HG03039 (cell line): ENCODE data around the gene TACC3.
"Not testable (repeated sequence)": the region's sequence is repeated elsewhere in the genome, so short reads cannot be mapped to it uniquely, and the experiment has no call there.

Experiments used
- ATAC-seq: cut with Tn5 transposase; IDR thresholded peaks from one replicate; pipeline ENCODE4 v1.9.1; 2021; ENCODE audit warnings: mild to moderate bottlenecking, moderate library complexity; ENCODE audit not compliant: unreplicated experiment

TACC3 gene

GRCh38 chr4:1701671-1702070 lies 19.6 kb upstream of the TACC3 start:
- ATAC-seq, result not testable (repeated sequence)

GRCh38 chr4:1703867-1704266 lies 17.5 kb upstream of the TACC3 start:
- no peak for ATAC-seq

- ATAC-seq, result no peak
These were observed 15.6 kb upstream of the TACC3 start for GRCh38 chr4:1705732-1706131.

- no peak for ATAC-seq
These were observed 15.0 kb upstream of the TACC3 start for GRCh38 chr4:1706358-1706757.

- no peak for ATAC-seq
These were observed 12.7 kb upstream of the TACC3 start for GRCh38 chr4:1708581-1708980.

- ATAC-seq, result no peak
These were observed 10.2 kb upstream of the TACC3 start for GRCh38 chr4:1711055-1711570.

GRCh38 chr4:1711571-1712215 lies 9.6 kb upstream of the TACC3 start:
- ATAC-seq, result peak; percentile 10

GRCh38 chr4:1712216-1713002 lies 8.9 kb upstream of the TACC3 start, which contains the start of gene SLBP:
Gene SLBP (minus strand): TSS chr4:1712319. CDS start chr4:1712188, 131 bp downstream.
- peak; percentile 67 for ATAC-seq

GRCh38 chr4:1713003-1713851 lies 8.1 kb upstream of the TACC3 start:
- peak; percentile 11 for ATAC-seq

GRCh38 chr4:1714303-1715001 lies 6.9 kb upstream of the TACC3 start:
- ATAC-seq, result no peak

- ATAC-seq, result no peak
These were observed 6.1 kb upstream of the TACC3 start for GRCh38 chr4:1715002-1715758.

GRCh38 chr4:1716065-1716945 lies 5.0 kb upstream of the TACC3 start:
- ATAC-seq, result no peak

GRCh38 chr4:1717129-1718094 lies 3.9 kb upstream of the TACC3 start:
- ATAC-seq, result no peak

GRCh38 chr4:1718095-1718850 lies 3.0 kb upstream of the TACC3 start:
- no peak for ATAC-seq

GRCh38 chr4:1720163-1720983 lies 948 bp upstream of the TACC3 start:
- peak; percentile 6 for ATAC-seq
